ENCODE data around the gene IGF1R.

GRCh38 chr15:98927022-98927421 is 278.7 kb downstream of the IGF1R start:
- no peak for TF ChIP-seq EZH2 (IDR thresholded peaks at IDR 0.05)
- no peak for TF ChIP-seq CTCF (IDR thresholded peaks at IDR 0.05 in 2 of 3, conservative IDR thresholded peaks at IDR 0.05 in 1 of 3; ENCODE audit: borderline replicate concordance in 1 of 3, insufficient read depth in 1 of 3, low read depth in 2 of 3, low read length in 2 of 3)
- TF ChIP-seq POLR2A (IDR thresholded peaks at IDR 0.05; ENCODE audit: borderline replicate concordance, extremely low read depth, insufficient read depth, insufficient read length), result no peak
- TF ChIP-seq ZBTB33 (IDR thresholded peaks at IDR 0.05; ENCODE audit: extremely low read depth, insufficient replicate concordance, low read length), result no peak
- TF ChIP-seq CEBPB (IDR thresholded peaks at IDR 0.05; ENCODE audit: low read depth), result no peak
- no peak for TF ChIP-seq JUND (IDR thresholded peaks at IDR 0.05)
- no peak for TF ChIP-seq RAD21 (IDR thresholded peaks at IDR 0.05; ENCODE audit: low read depth)
